ENCODE data around the gene ODAD4. TPM values are rescaled to one million over a fixed set of nuclear protein-coding genes. Genes with fewer than 3 reads are reported as not detected.
"Not testable (repeated sequence)": the region's sequence is repeated elsewhere in the genome, so short reads cannot be mapped to it uniquely, and the experiment has no call there.

Gene ODAD4
- total and polyA plus RNA-seq, 5 donors from 2014 or later: 0.14 to 0.28 (median 0.15) TPM; not detected in 2

- H3K4me1 Mint-ChIP-seq: peaks cover 10 to 25% (median 17%) of the 10 kb centered on the region in 4 donors
- Histone ChIP-seq H3K27me3 (ENCODE audit: control insufficient read depth, insufficient read depth, low read length) (no peaks in the 10 kb centered on the region), H3K4me3 (ENCODE audit: low read depth, low read length) (no peak overlapping the region), H3K9me3 (ENCODE audit: control insufficient read depth in 2 of 2, low read length in 2 of 2) (no peaks in the 10 kb centered on the region), H3K4me1 (ENCODE audit: control insufficient read depth, insufficient read depth, low read length, poor library complexity, severe bottlenecking) (peaks cover 25% of the 10 kb centered on the region), H3K27ac (ENCODE audit: insufficient read depth, low read length, poor library complexity, severe bottlenecking) (no peak overlapping the region), H3K36me3 (ENCODE audit: control insufficient read depth, insufficient read depth, low read length) (no peaks in the 10 kb centered on the region)
- H3K36me3 Mint-ChIP-seq: no peaks in the 10 kb centered on the region
- H3K27me3 Mint-ChIP-seq: no peaks in the 10 kb centered on the region
- no peak overlapping the region for H3K27ac Mint-ChIP-seq
- DNase-seq (no peak), ATAC-seq (ENCODE audit: low read depth in 2 of 2) (no peak)
- H3K9me3 Mint-ChIP-seq: no peaks in the 10 kb centered on the region
- peak overlapping the region in 1 of 4 donors; percentile 97 for H3K4me3 Mint-ChIP-seq
Observed at GRCh38 chr17:41920580-41920955, 9.8 kb upstream of the ODAD4 start.

GRCh38 chr17:41925991-41926590 lies 4.3 kb upstream of the ODAD4 start:
- Mint-ChIP-seq H3K36me3 (peaks cover 3% of the 10 kb centered on the region), H3K4me1 (peaks cover 10 to 25% (median 17%) of the 10 kb centered on the region in 4 donors), H3K27ac (peak overlapping the region in 1 of 3 donors; percentile 71), H3K9me3 (no peaks in the 10 kb centered on the region), H3K4me3 (no peak overlapping the region), H3K27me3 (peaks cover 5% of the 10 kb centered on the region)
- H3K9me3 ChIP-seq (ENCODE audit: control insufficient read depth in 2 of 2, low read length in 2 of 2): no peaks in the 10 kb centered on the region
- no peak overlapping the region for H3K27ac ChIP-seq (ENCODE audit: insufficient read depth, low read length, poor library complexity, severe bottlenecking)
- peak in 1 of 3 donors; percentile 24 for DNase-seq
- H3K27me3 ChIP-seq (ENCODE audit: control insufficient read depth, insufficient read depth, low read length): no peaks in the 10 kb centered on the region
- no peak overlapping the region for H3K4me3 ChIP-seq (ENCODE audit: low read depth, low read length)
- ATAC-seq (ENCODE audit: low read depth in 2 of 2): no peak
- H3K36me3 ChIP-seq (ENCODE audit: control insufficient read depth, insufficient read depth, low read length): no peaks in the 10 kb centered on the region
- H3K4me1 ChIP-seq (ENCODE audit: control insufficient read depth, insufficient read depth, low read length, poor library complexity, severe bottlenecking): peaks cover 21% of the 10 kb centered on the region

GRCh38 chr17:41928693-41929251 lies 1.6 kb upstream of the ODAD4 start:
- peak overlapping the region; percentile 5 to 96 (median 92) for H3K4me3 Mint-ChIP-seq
- no peaks in the 10 kb centered on the region for H3K9me3 ChIP-seq (ENCODE audit: control insufficient read depth in 2 of 2, low read length in 2 of 2)
- peaks cover 5% of the 10 kb centered on the region for H3K27me3 Mint-ChIP-seq
- H3K27ac Mint-ChIP-seq: peak overlapping the region in 2 of 3 donors; percentile 96 to 98
- peaks cover 11 to 29% (median 18%) of the 10 kb centered on the region in 4 donors for H3K4me1 Mint-ChIP-seq
- no peaks in the 10 kb centered on the region for H3K27me3 ChIP-seq (ENCODE audit: control insufficient read depth, insufficient read depth, low read length)
- peaks cover 3% of the 10 kb centered on the region for H3K36me3 Mint-ChIP-seq
- ATAC-seq (ENCODE audit: low read depth in 2 of 2) (no peak), DNase-seq (peak in 1 of 3 donors; percentile 15)
- H3K27ac ChIP-seq (ENCODE audit: insufficient read depth, low read length, poor library complexity, severe bottlenecking): no peak overlapping the region
- peaks cover 24% of the 10 kb centered on the region for H3K4me1 ChIP-seq (ENCODE audit: control insufficient read depth, insufficient read depth, low read length, poor library complexity, severe bottlenecking)
- H3K9me3 Mint-ChIP-seq: no peaks in the 10 kb centered on the region
- no peaks in the 10 kb centered on the region for H3K36me3 ChIP-seq (ENCODE audit: control insufficient read depth, insufficient read depth, low read length)
- H3K4me3 ChIP-seq (ENCODE audit: low read depth, low read length): no peak overlapping the region

- Mint-ChIP-seq H3K27ac (peak overlapping the region; percentile 95 to 98 (median 96)), H3K4me3 (peak overlapping the region; percentile 91 to 96 (median 95)), H3K4me1 (peaks cover 11 to 29% (median 18%) of the 10 kb centered on the region in 4 donors)
- H3K27ac ChIP-seq (ENCODE audit: insufficient read depth, low read length, poor library complexity, severe bottlenecking): peak overlapping the region; percentile 92
- not testable (repeated sequence) for H3K27me3 ChIP-seq (ENCODE audit: control insufficient read depth, insufficient read depth, low read length); H3K9me3 ChIP-seq (ENCODE audit: control insufficient read depth in 2 of 2, low read length in 2 of 2); H3K36me3 ChIP-seq (ENCODE audit: control insufficient read depth, insufficient read depth, low read length); H3K36me3 Mint-ChIP-seq; H3K9me3 Mint-ChIP-seq; H3K27me3 Mint-ChIP-seq
- H3K4me3 ChIP-seq (ENCODE audit: low read depth, low read length): peak overlapping the region; percentile 97
- ATAC-seq (ENCODE audit: low read depth in 2 of 2) (peak; percentile 38 to 47), DNase-seq (peak in 1 of 3 donors; percentile 8)
- peaks cover 24% of the 10 kb centered on the region for H3K4me1 ChIP-seq (ENCODE audit: control insufficient read depth, insufficient read depth, low read length, poor library complexity, severe bottlenecking)
Observed at GRCh38 chr17:41930833-41931156, 378 bp downstream of the ODAD4 start.

- not testable (repeated sequence) for H3K27me3 ChIP-seq (ENCODE audit: control insufficient read depth, insufficient read depth, low read length); ATAC-seq (ENCODE audit: low read depth in 2 of 2); H3K27me3 Mint-ChIP-seq; H3K9me3 Mint-ChIP-seq; H3K4me3 ChIP-seq (ENCODE audit: low read depth, low read length); H3K27ac ChIP-seq (ENCODE audit: insufficient read depth, low read length, poor library complexity, severe bottlenecking); H3K36me3 ChIP-seq (ENCODE audit: control insufficient read depth, insufficient read depth, low read length); H3K36me3 Mint-ChIP-seq; H3K9me3 ChIP-seq (ENCODE audit: control insufficient read depth in 2 of 2, low read length in 2 of 2); DNase-seq
- H3K4me1 Mint-ChIP-seq: peaks cover 11 to 29% (median 18%) of the 10 kb centered on the region in 4 donors
- H3K4me1 ChIP-seq (ENCODE audit: control insufficient read depth, insufficient read depth, low read length, poor library complexity, severe bottlenecking): peaks cover 24% of the 10 kb centered on the region
- H3K4me3 Mint-ChIP-seq: peak overlapping the region in 3 of 4 donors; percentile 15 to 41 (median 30)
- H3K27ac Mint-ChIP-seq: peak overlapping the region in 1 of 3 donors; percentile 98
Observed at GRCh38 chr17:41931715-41932114, 1.3 kb downstream of the ODAD4 start.

- H3K9me3 Mint-ChIP-seq: no peaks in the 10 kb centered on the region
- peak overlapping the region in 1 of 3 donors; percentile 64 for H3K27ac Mint-ChIP-seq
- peaks cover 5% of the 10 kb centered on the region for H3K27me3 Mint-ChIP-seq
- Histone ChIP-seq H3K4me1 (ENCODE audit: control insufficient read depth, insufficient read depth, low read length, poor library complexity, severe bottlenecking) (peaks cover 24% of the 10 kb centered on the region), H3K27me3 (ENCODE audit: control insufficient read depth, insufficient read depth, low read length) (no peaks in the 10 kb centered on the region), H3K27ac (ENCODE audit: insufficient read depth, low read length, poor library complexity, severe bottlenecking) (peak overlapping the region; percentile 20), H3K9me3 (ENCODE audit: control insufficient read depth in 2 of 2, low read length in 2 of 2) (no peaks in the 10 kb centered on the region), H3K4me3 (ENCODE audit: low read depth, low read length) (no peak overlapping the region), H3K36me3 (ENCODE audit: control insufficient read depth, insufficient read depth, low read length) (no peaks in the 10 kb centered on the region)
- peaks cover 11 to 29% (median 18%) of the 10 kb centered on the region in 4 donors for H3K4me1 Mint-ChIP-seq
- no peak overlapping the region for H3K4me3 Mint-ChIP-seq
- no peaks in the 10 kb centered on the region for H3K36me3 Mint-ChIP-seq
- no peak for ATAC-seq (ENCODE audit: low read depth in 2 of 2)
- peak in 1 of 3 donors; percentile 76 for DNase-seq
Observed at GRCh38 chr17:41932816-41933389, 2.5 kb downstream of the ODAD4 start.

GRCh38 chr17:41935641-41936040 lies 5.2 kb downstream of the ODAD4 start:
- Histone ChIP-seq H3K27ac (ENCODE audit: insufficient read depth, low read length, poor library complexity, severe bottlenecking) (no peak overlapping the region), H3K27me3 (ENCODE audit: control insufficient read depth, insufficient read depth, low read length) (no peaks in the 10 kb centered on the region), H3K36me3 (ENCODE audit: control insufficient read depth, insufficient read depth, low read length) (no peaks in the 10 kb centered on the region), H3K4me1 (ENCODE audit: control insufficient read depth, insufficient read depth, low read length, poor library complexity, severe bottlenecking) (peaks cover 7% of the 10 kb centered on the region), H3K4me3 (ENCODE audit: low read depth, low read length) (no peak overlapping the region), H3K9me3 (ENCODE audit: control insufficient read depth in 2 of 2, low read length in 2 of 2) (no peaks in the 10 kb centered on the region)
- DNase-seq (no peak), ATAC-seq (ENCODE audit: low read depth in 2 of 2) (no peak)
- no peak overlapping the region for H3K27ac Mint-ChIP-seq
- no peaks in the 10 kb centered on the region for H3K36me3 Mint-ChIP-seq
- no peak overlapping the region for H3K4me3 Mint-ChIP-seq
- peaks cover 0 to 10% (median 5%) of the 10 kb centered on the region in 4 donors for H3K4me1 Mint-ChIP-seq
- peaks cover 2% of the 10 kb centered on the region for H3K27me3 Mint-ChIP-seq
- no peaks in the 10 kb centered on the region for H3K9me3 Mint-ChIP-seq
